Endodermal cell (in vitro differentiated cells): Measurements from ENCODE around the gene KTI12. TPM values are rescaled to one million over a fixed set of nuclear protein-coding genes. Genes with fewer than 3 reads are reported as not detected.

ENCODE experiments used
- DNase-seq: peaks from one replicate; pipeline ENCODE4 v3.0.0-alpha.2; 2017
- H3K27ac ChIP-seq: 2 replicates; pipeline ENCODE4 v1.5.1; 2013; ENCODE audit warnings: mild to moderate bottlenecking, low read depth, low read length, moderate library complexity
- H3K27me3 ChIP-seq: 2 replicates; pipeline ENCODE4 v1.6.1; 2013; ENCODE audit warnings: mild to moderate bottlenecking, low read length, moderate library complexity; ENCODE audit not compliant: insufficient read depth, control insufficient read depth, poor library complexity, severe bottlenecking
- H3K36me3 ChIP-seq: 2 replicates; pipeline ENCODE4 v1.7.0; 2013; ENCODE audit warnings: mild to moderate bottlenecking, low read length, moderate library complexity; ENCODE audit not compliant: control insufficient read depth, insufficient read depth
- H3K4me1 ChIP-seq: one replicate; pipeline ENCODE4 v1.7.0; 2013; ENCODE audit warnings: low read length; ENCODE audit not compliant: control insufficient read depth, insufficient read depth
- H3K4me3 ChIP-seq: 2 replicates; pipeline ENCODE4 v1.5.1; 2013; ENCODE audit warnings: mild to moderate bottlenecking, low read length, moderate library complexity
- H3K9ac ChIP-seq: 2 replicates; pipeline ENCODE4 v1.6.1; 2013; ENCODE audit warnings: mild to moderate bottlenecking, low read length, moderate library complexity; ENCODE audit not compliant: poor library complexity, severe bottlenecking; ENCODE audit errors: extremely low read depth
- H3K9me3 ChIP-seq: 2 replicates; pipeline ENCODE4 v1.6.1; 2013; ENCODE audit warnings: mild to moderate bottlenecking, low read length, moderate library complexity; ENCODE audit not compliant: control insufficient read depth
- H3K27ac Mint-ChIP-seq: 2 replicates; pipeline ENCODE4 v1.8.0; 2020; ENCODE audit warnings: mixed read lengths
- H3K27me3 Mint-ChIP-seq: 2 replicates; pipeline ENCODE4 v1.8.0; 2021; ENCODE audit warnings: mild to moderate bottlenecking, mixed read lengths; ENCODE audit not compliant: insufficient read depth
- H3K36me3 Mint-ChIP-seq: 2 replicates; pipeline ENCODE4 v1.8.0; 2020; ENCODE audit warnings: low read depth, mixed read lengths
- H3K4me1 Mint-ChIP-seq: 2 replicates; pipeline ENCODE4 v1.8.0; 2020; ENCODE audit warnings: mixed read lengths
- H3K4me3 Mint-ChIP-seq: 2 replicates; pipeline ENCODE4 v1.8.0; 2020; ENCODE audit warnings: mild to moderate bottlenecking, moderate library complexity, mixed read lengths
- H3K9me3 Mint-ChIP-seq: 2 replicates; pipeline ENCODE4 v1.8.0; 2020; ENCODE audit warnings: mild to moderate bottlenecking, mixed read lengths
- WGBS, 2 experiments: methylation state at CpG; one replicate each; pipeline versions ENCODE4 v1.1.5 to v1.1.7; 2013; ENCODE audit warnings: missing lambda C conversion rate in 2 of 2, mixed read lengths in 1 of 2; ENCODE audit not compliant: insufficient coverage in 1 of 2, insufficient read length in 1 of 2; 5-methylcytosine and 5-hydroxymethylcytosine counted together
- total RNA-seq, 2 donors: library from RNA; stranded (reverse); fragmentation: NEBNext Ultra II Directional in 1 of 2; extraction: Animal tissue kit (Norgen Biotek cat#: 25700) in 1 of 2; gene quantifications; 2 replicates in 1 of 2; 3 replicates in 1 of 2; pipeline ENCODE4 v1.2.1, GENCODE V29; 2021
- TF ChIP-seq, protein P1 (sequence below): fragments of 200-600 bp; sonication (generic); conservative IDR thresholded peaks from 2 replicates; pipeline ENCODE4 v1.5.0; 2021; ENCODE audit warnings: antibody characterized with exemption, mild to moderate bottlenecking

The KTI12 gene
- total RNA-seq, 2 donors from 2014 or later = 7.3 to 9.2 TPM

DNA sequence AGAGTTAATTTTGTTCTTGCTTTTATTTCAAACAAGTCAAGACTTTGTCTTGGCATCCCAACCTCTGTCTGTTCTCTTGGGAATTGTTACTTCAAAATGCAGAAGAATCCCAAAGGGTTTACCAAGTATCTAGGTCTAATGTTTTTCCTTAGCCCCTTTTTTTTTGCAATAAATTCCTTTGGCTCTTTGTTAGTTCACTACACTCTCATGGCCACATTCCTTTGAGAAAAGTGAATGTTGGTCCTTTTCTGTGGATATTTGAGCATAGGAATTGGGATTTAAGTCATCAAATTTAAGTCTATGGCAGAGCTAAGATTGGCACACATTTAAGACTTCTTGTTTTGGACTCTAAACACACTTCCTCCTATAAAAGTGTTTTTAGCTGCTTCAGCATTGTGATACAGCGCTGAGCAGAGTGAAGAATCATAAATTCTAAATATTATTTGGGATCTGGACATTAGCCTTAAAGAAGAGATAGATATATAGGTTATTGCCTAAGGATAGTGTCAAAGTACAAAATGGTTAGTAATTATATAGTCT, 24.3 kb upstream of the KTI12 start:
- Mint-ChIP-seq H3K36me3 (peaks cover 37% of the 10 kb centered on the region), H3K27ac (peak overlapping the region; percentile 98), H3K9me3 (no peaks in the 10 kb centered on the region), H3K4me3 (peak overlapping the region; percentile 96), H3K4me1 (peaks cover 26% of the 10 kb centered on the region), H3K27me3 (no peaks in the 10 kb centered on the region)
- Histone ChIP-seq H3K27ac (no peak overlapping the region), H3K36me3 (peaks cover 17% of the 10 kb centered on the region), H3K4me1 (no peaks in the 10 kb centered on the region), H3K9ac (peak overlapping the region; percentile 9), H3K27me3 (no peaks in the 10 kb centered on the region), H3K4me3 (peak overlapping the region; percentile 97), H3K9me3 (no peaks in the 10 kb centered on the region)
- DNase-seq = no peak
- TF ChIP-seq, protein P1, sequence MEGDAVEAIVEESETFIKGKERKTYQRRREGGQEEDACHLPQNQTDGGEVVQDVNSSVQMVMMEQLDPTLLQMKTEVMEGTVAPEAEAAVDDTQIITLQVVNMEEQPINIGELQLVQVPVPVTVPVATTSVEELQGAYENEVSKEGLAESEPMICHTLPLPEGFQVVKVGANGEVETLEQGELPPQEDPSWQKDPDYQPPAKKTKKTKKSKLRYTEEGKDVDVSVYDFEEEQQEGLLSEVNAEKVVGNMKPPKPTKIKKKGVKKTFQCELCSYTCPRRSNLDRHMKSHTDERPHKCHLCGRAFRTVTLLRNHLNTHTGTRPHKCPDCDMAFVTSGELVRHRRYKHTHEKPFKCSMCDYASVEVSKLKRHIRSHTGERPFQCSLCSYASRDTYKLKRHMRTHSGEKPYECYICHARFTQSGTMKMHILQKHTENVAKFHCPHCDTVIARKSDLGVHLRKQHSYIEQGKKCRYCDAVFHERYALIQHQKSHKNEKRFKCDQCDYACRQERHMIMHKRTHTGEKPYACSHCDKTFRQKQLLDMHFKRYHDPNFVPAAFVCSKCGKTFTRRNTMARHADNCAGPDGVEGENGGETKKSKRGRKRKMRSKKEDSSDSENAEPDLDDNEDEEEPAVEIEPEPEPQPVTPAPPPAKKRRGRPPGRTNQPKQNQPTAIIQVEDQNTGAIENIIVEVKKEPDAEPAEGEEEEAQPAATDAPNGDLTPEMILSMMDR = no peak
- 94 to 100% methylated on average over 1 of the region's 1 CpG for WGBS, 2 experiments

DNA sequence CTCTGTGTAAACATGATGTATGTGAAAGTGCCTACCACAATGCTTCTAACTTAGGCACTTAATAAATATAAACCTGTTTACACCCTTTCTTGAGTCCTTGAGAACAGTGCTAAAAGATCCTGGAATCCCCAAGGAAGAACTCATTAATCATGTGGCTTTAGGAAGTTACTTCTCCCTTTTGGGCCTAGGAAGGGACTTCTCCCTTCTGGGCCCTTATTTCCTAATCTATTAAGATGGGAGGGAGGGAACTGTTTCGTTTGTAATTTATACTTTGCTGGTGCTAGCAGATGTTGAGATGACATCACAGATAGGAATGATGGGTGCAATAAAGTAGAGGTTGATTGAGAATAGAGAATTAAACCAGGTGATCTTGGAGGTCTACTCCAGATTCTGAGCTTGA, 23.6 kb upstream of the KTI12 start:
- Mint-ChIP-seq H3K9me3 (no peaks in the 10 kb centered on the region), H3K27me3 (no peaks in the 10 kb centered on the region), H3K27ac (peak overlapping the region; percentile 98), H3K4me1 (peaks cover 26% of the 10 kb centered on the region), H3K4me3 (peak overlapping the region; percentile 96), H3K36me3 (peaks cover 36% of the 10 kb centered on the region)
- 29% methylated on average over 1 of the region's 1 CpG for WGBS, 2 experiments
- Histone ChIP-seq H3K36me3 (peaks cover 20% of the 10 kb centered on the region), H3K4me3 (peak overlapping the region; percentile 97), H3K4me1 (no peaks in the 10 kb centered on the region), H3K9me3 (no peaks in the 10 kb centered on the region), H3K27ac (no peak overlapping the region), H3K27me3 (no peaks in the 10 kb centered on the region), H3K9ac (peak overlapping the region; percentile 61)
- DNase-seq = no peak
- TF ChIP-seq, protein P1 = no peak

DNA sequence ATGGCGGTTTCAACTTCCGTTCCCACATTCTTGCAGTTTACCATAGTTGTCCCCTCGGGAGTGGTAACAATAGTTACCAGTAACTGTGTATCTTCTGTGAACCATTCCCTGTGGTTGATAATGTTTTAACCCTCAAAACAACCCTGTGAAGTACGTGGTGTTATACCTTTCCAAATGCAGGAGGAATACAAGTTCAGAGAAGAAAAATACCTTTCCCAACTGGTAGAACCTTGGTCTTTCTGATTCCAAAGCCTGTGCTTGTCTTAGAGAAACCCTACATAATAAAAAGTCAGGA, 23.3 kb upstream of the KTI12 start:
- peak overlapping the region; percentile 61 for H3K9ac ChIP-seq
- no peaks in the 10 kb centered on the region for H3K27me3 Mint-ChIP-seq
- peak overlapping the region; percentile 98 for H3K27ac Mint-ChIP-seq
- peak overlapping the region; percentile 96 for H3K4me3 Mint-ChIP-seq
- H3K4me1 Mint-ChIP-seq = peaks cover 26% of the 10 kb centered on the region
- H3K36me3 ChIP-seq = peaks cover 24% of the 10 kb centered on the region
- H3K27ac ChIP-seq = no peak overlapping the region
- TF ChIP-seq, protein P1 = no peak
- peak overlapping the region; percentile 97 for H3K4me3 ChIP-seq
- no peak for DNase-seq
- peaks cover 35% of the 10 kb centered on the region for H3K36me3 Mint-ChIP-seq
- no peaks in the 10 kb centered on the region for H3K4me1 ChIP-seq
- no peaks in the 10 kb centered on the region for H3K9me3 Mint-ChIP-seq
- no peaks in the 10 kb centered on the region for H3K27me3 ChIP-seq
- H3K9me3 ChIP-seq = no peaks in the 10 kb centered on the region
- 0% methylated on average over 4 of the region's 4 CpGs for WGBS, 2 experiments
